Measurements from ENCODE around the gene SERPINB6.

GRCh38 chr6:2947445-2947844, 23.9 kb downstream of the SERPINB6 start:
- TF ChIP-seq CTCF (IDR thresholded peaks at IDR 0.05; ENCODE audit: low read depth, low read length, poor library complexity, severe bottlenecking) (no peak), EZH2phosphoT487 (IDR thresholded peaks at IDR 0.05; ENCODE audit: borderline replicate concordance, low read length) (no peak)
